ENCODE data around the gene ELAVL3. TPM values are rescaled to one million over a fixed set of nuclear protein-coding genes. Genes with fewer than 3 reads are reported as not detected.

The ELAVL3 gene
- total RNA-seq, 4 donors from 2014 or later = not detected

- TF ChIP-seq EP300 (IDR thresholded peaks at IDR 0.05) = no peak
- no peak for TF ChIP-seq POLR2A (IDR thresholded peaks at IDR 0.05)
- no peak for TF ChIP-seq CTCF (IDR thresholded peaks at IDR 0.05)
- no peak for TF ChIP-seq POLR2AphosphoS5 (IDR thresholded peaks at IDR 0.05)
- no peak overlapping the region for H3K4me3 ChIP-seq
- 89% methylated on average over 17 of the region's 20 CpGs for WGBS
- no peak overlapping the region for H3K27ac ChIP-seq
- no peaks in the 10 kb centered on the region for H3K27me3 ChIP-seq
- H3K4me1 ChIP-seq = no peaks in the 10 kb centered on the region
- H3K36me3 ChIP-seq = peaks cover 67% of the 10 kb centered on the region
- no peaks in the 10 kb centered on the region for H3K9me3 ChIP-seq
- DNase-seq (ENCODE audit: low spot score in 2 of 2) = no peak
Measured at GRCh38 chr19:11513946-11514345, 33.1 kb upstream of the ELAVL3 start.

GRCh38 chr19:11510444-11510843 is 29.6 kb upstream of the ELAVL3 start:
- Histone ChIP-seq H3K4me1 (peaks cover 6% of the 10 kb centered on the region), H3K36me3 (peaks cover 38% of the 10 kb centered on the region), H3K27ac (no peak overlapping the region), H3K27me3 (no peaks in the 10 kb centered on the region), H3K4me3 (no peak overlapping the region), H3K9me3 (no peaks in the 10 kb centered on the region)
- TF ChIP-seq POLR2AphosphoS5 (IDR thresholded peaks at IDR 0.05) (no peak), CTCF (IDR thresholded peaks at IDR 0.05) (no peak), POLR2A (IDR thresholded peaks at IDR 0.05) (no peak), EP300 (IDR thresholded peaks at IDR 0.05) (no peak)
- WGBS = 93% methylated on average over 8 of the region's 8 CpGs
- no peak for DNase-seq (ENCODE audit: low spot score in 2 of 2)

GRCh38 chr19:11507370-11508078 is 26.7 kb upstream of the ELAVL3 start:
- H3K9me3 ChIP-seq = no peaks in the 10 kb centered on the region

GRCh38 chr19:11506967-11507366 is 26.1 kb upstream of the ELAVL3 start:
- no peaks in the 10 kb centered on the region for H3K27me3 ChIP-seq
- 92% methylated on average over 6 of the region's 6 CpGs for WGBS
- peaks cover 14% of the 10 kb centered on the region for H3K4me1 ChIP-seq
- H3K36me3 ChIP-seq = peaks cover 14% of the 10 kb centered on the region
- no peak overlapping the region for H3K4me3 ChIP-seq
- DNase-seq (ENCODE audit: low spot score in 2 of 2) = no peak
- no peak overlapping the region for H3K27ac ChIP-seq
- TF ChIP-seq POLR2AphosphoS5 (IDR thresholded peaks at IDR 0.05) (no peak), EP300 (IDR thresholded peaks at IDR 0.05) (no peak), POLR2A (IDR thresholded peaks at IDR 0.05) (no peak), CTCF (IDR thresholded peaks at IDR 0.05) (no peak)
- H3K9me3 ChIP-seq = no peaks in the 10 kb centered on the region

More at GRCh38 chr19:11507370-11508078, 26.7 kb upstream of the ELAVL3 start:
- TF ChIP-seq CTCF (IDR thresholded peaks at IDR 0.05) (no peak), POLR2A (IDR thresholded peaks at IDR 0.05) (no peak), POLR2AphosphoS5 (IDR thresholded peaks at IDR 0.05) (no peak), EP300 (IDR thresholded peaks at IDR 0.05) (no peak)
- Histone ChIP-seq H3K27ac (no peak overlapping the region), H3K36me3 (peaks cover 20% of the 10 kb centered on the region), H3K4me1 (peaks cover 14% of the 10 kb centered on the region), H3K27me3 (no peaks in the 10 kb centered on the region), H3K4me3 (no peak overlapping the region)
- WGBS = 90% methylated on average over 14 of the region's 18 CpGs
- DNase-seq (ENCODE audit: low spot score in 2 of 2) = no peak

- H3K27ac ChIP-seq = peak overlapping the region; percentile 97
- H3K27me3 ChIP-seq = no peaks in the 10 kb centered on the region
- H3K36me3 ChIP-seq = peaks cover 8% of the 10 kb centered on the region
- DNase-seq (ENCODE audit: low spot score in 2 of 2) = no peak
- no peak for TF ChIP-seq EP300 (IDR thresholded peaks at IDR 0.05)
- TF ChIP-seq CTCF (IDR thresholded peaks at IDR 0.05) = no peak
- no peak for TF ChIP-seq POLR2AphosphoS5 (IDR thresholded peaks at IDR 0.05)
- TF ChIP-seq POLR2A (IDR thresholded peaks at IDR 0.05) = no peak
- H3K9me3 ChIP-seq = no peaks in the 10 kb centered on the region
- WGBS = 23% methylated on average over 13 of the region's 20 CpGs
- H3K4me3 ChIP-seq = peak overlapping the region; percentile 100
- peaks cover 14% of the 10 kb centered on the region for H3K4me1 ChIP-seq
Measured at GRCh38 chr19:11506101-11506555, 25.3 kb upstream of the ELAVL3 start.
